Measurements from ENCODE around the gene BPIFB1.

BPIFB1 gene

DNA sequence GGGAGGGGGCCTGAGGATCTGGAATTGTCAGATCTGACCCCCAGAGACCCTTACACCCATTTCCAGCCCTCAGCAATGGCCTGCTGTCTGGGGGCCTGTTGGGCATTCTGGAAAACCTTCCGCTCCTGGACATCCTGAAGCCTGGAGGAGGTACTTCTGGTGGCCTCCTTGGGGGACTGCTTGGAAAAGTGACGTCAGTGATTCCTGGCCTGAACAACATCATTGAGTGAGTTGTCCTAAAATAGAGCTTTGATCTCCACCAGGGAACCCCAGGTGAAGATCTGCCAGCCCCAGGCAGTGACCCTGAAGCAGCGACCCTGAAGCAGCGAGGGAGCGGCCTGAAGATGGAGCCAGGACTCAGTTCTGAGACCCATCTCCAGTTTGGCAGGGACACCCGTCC, 45.0 kb upstream of the BPIFB1 start:
- Histone ChIP-seq H3K9me3 (ENCODE audit: insufficient read depth, low read length) (no peaks in the 10 kb centered on the region), H3K27ac (ENCODE audit: low read length) (no peak overlapping the region), H3K4me2 (ENCODE audit: low read length) (no peak overlapping the region), H3K4me3 (ENCODE audit: low read length) (no peak overlapping the region), H3K79me2 (ENCODE audit: low read length) (no peaks in the 10 kb centered on the region), H3K36me3 (replicated peaks; ENCODE audit: low read depth, low read length) (no peaks in the 10 kb centered on the region), H3K4me1 (ENCODE audit: low read length) (no peaks in the 10 kb centered on the region), H3K9ac (ENCODE audit: low read length) (no peak overlapping the region), H2AFZ (ENCODE audit: low read depth, low read length) (no peak overlapping the region), H3K27me3 (ENCODE audit: low read depth, low read length) (peaks cover 47% of the 10 kb centered on the region), H4K20me1 (ENCODE audit: insufficient read depth, low read length) (no peaks in the 10 kb centered on the region)
- no peak for TF ChIP-seq EZH2phosphoT487 (IDR thresholded peaks at IDR 0.05; ENCODE audit: low read depth)
- TF ChIP-seq, protein P1, sequence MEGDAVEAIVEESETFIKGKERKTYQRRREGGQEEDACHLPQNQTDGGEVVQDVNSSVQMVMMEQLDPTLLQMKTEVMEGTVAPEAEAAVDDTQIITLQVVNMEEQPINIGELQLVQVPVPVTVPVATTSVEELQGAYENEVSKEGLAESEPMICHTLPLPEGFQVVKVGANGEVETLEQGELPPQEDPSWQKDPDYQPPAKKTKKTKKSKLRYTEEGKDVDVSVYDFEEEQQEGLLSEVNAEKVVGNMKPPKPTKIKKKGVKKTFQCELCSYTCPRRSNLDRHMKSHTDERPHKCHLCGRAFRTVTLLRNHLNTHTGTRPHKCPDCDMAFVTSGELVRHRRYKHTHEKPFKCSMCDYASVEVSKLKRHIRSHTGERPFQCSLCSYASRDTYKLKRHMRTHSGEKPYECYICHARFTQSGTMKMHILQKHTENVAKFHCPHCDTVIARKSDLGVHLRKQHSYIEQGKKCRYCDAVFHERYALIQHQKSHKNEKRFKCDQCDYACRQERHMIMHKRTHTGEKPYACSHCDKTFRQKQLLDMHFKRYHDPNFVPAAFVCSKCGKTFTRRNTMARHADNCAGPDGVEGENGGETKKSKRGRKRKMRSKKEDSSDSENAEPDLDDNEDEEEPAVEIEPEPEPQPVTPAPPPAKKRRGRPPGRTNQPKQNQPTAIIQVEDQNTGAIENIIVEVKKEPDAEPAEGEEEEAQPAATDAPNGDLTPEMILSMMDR (IDR thresholded peaks at IDR 0.05; ENCODE audit: low read depth, low read length): no peak

- TF ChIP-seq, protein P1 (IDR thresholded peaks at IDR 0.05; ENCODE audit: low read depth, low read length): no peak
- TF ChIP-seq EZH2phosphoT487 (IDR thresholded peaks at IDR 0.05; ENCODE audit: low read depth): no peak
- H3K4me1 ChIP-seq (ENCODE audit: low read length): no peaks in the 10 kb centered on the region
- no peak overlapping the region for H3K27ac ChIP-seq (ENCODE audit: low read length)
- no peaks in the 10 kb centered on the region for H3K9me3 ChIP-seq (ENCODE audit: insufficient read depth, low read length)
- no peak overlapping the region for H3K9ac ChIP-seq (ENCODE audit: low read length)
- no peak overlapping the region for H2AFZ ChIP-seq (ENCODE audit: low read depth, low read length)
- peaks cover 34% of the 10 kb centered on the region; the same call in 1 of the 2 replicates for H3K27me3 ChIP-seq (ENCODE audit: low read depth, low read length)
- no peaks in the 10 kb centered on the region for H4K20me1 ChIP-seq (ENCODE audit: insufficient read depth, low read length)
- H3K4me2 ChIP-seq (ENCODE audit: low read length): no peak overlapping the region
- H3K79me2 ChIP-seq (ENCODE audit: low read length): no peaks in the 10 kb centered on the region
- no peaks in the 10 kb centered on the region for H3K36me3 ChIP-seq (replicated peaks; ENCODE audit: low read depth, low read length)
- no peak overlapping the region for H3K4me3 ChIP-seq (ENCODE audit: low read length)
Observed at GRCh38 chr20:33239418-33239817, 43.6 kb upstream of the BPIFB1 start.

DNA sequence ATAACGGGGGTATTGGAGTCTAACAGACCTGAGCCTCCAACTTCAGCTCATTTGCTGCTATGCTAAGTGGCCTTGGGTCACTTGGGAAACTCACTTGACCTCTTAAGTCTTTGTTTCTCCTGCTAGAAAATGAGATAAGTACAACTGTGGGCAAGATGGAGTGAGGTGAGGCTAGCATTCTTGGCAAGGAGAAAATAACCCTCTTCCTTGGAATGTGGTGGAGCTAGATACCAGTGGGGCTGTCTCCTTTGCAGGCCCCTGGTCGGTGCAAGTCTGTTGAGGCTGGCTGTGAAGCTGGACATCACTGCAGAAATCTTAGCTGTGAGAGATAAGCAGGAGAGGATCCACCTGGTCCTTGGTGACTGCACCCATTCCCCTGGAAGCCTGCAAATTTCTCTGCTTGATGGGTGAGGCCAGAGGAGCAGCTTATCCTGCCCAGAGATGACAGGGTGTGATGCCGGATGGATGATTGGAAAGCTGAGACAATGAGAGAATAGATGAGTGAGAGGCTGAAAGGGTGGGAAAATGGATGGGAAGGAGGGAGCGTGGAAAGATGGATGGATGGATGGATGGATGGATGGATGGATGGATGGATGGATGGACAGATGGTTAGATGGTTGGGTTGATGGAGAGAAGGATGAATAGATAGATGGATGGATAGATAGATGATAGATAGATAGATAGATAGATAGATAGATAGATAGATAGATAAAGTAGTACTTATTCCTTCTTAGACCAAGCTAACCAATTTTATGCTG, 42.9 kb upstream of the BPIFB1 start:
- Histone ChIP-seq H3K9me3 (ENCODE audit: insufficient read depth, low read length) (no peaks in the 10 kb centered on the region), H3K4me2 (ENCODE audit: low read length) (no peak overlapping the region), H3K27me3 (ENCODE audit: low read depth, low read length) (peaks cover 38% of the 10 kb centered on the region; the same call in 1 of the 2 replicates), H3K4me3 (ENCODE audit: low read length) (no peak overlapping the region), H2AFZ (ENCODE audit: low read depth, low read length) (no peak overlapping the region), H3K79me2 (ENCODE audit: low read length) (no peaks in the 10 kb centered on the region), H3K9ac (ENCODE audit: low read length) (no peak overlapping the region), H3K4me1 (ENCODE audit: low read length) (no peaks in the 10 kb centered on the region), H3K36me3 (replicated peaks; ENCODE audit: low read depth, low read length) (no peaks in the 10 kb centered on the region), H3K27ac (ENCODE audit: low read length) (no peak overlapping the region), H4K20me1 (ENCODE audit: insufficient read depth, low read length) (no peaks in the 10 kb centered on the region)
- TF ChIP-seq, protein P1 (IDR thresholded peaks at IDR 0.05; ENCODE audit: low read depth, low read length): no peak
- no peak for TF ChIP-seq EZH2phosphoT487 (IDR thresholded peaks at IDR 0.05; ENCODE audit: low read depth)

GRCh38 chr20:33240923-33241322, 42.1 kb upstream of the BPIFB1 start:
- Histone ChIP-seq H3K4me3 (ENCODE audit: low read length) (no peak overlapping the region), H3K4me2 (ENCODE audit: low read length) (no peak overlapping the region), H3K27ac (ENCODE audit: low read length) (no peak overlapping the region), H2AFZ (ENCODE audit: low read depth, low read length) (no peak overlapping the region), H3K9ac (ENCODE audit: low read length) (no peak overlapping the region), H3K36me3 (replicated peaks; ENCODE audit: low read depth, low read length) (no peaks in the 10 kb centered on the region), H3K9me3 (ENCODE audit: insufficient read depth, low read length) (no peaks in the 10 kb centered on the region), H3K4me1 (ENCODE audit: low read length) (no peaks in the 10 kb centered on the region), H4K20me1 (ENCODE audit: insufficient read depth, low read length) (no peaks in the 10 kb centered on the region), H3K27me3 (ENCODE audit: low read depth, low read length) (peaks cover 31% of the 10 kb centered on the region; the same call in 1 of the 2 replicates), H3K79me2 (ENCODE audit: low read length) (no peaks in the 10 kb centered on the region)
- no peak for TF ChIP-seq EZH2phosphoT487 (IDR thresholded peaks at IDR 0.05; ENCODE audit: low read depth)
- TF ChIP-seq, protein P1 (IDR thresholded peaks at IDR 0.05; ENCODE audit: low read depth, low read length): no peak

All from OCI-LY3 (cell line).